UCSD-AML1 (cell line): Measurements from ENCODE around the gene SLC25A13.

ENCODE experiments used
- DNase-seq: peaks from one replicate; lab custom pipeline; 2025; ENCODE audit not compliant: unreplicated experiment; lab: John Stamatoyannopoulos, UW

SLC25A13 gene

DNA sequence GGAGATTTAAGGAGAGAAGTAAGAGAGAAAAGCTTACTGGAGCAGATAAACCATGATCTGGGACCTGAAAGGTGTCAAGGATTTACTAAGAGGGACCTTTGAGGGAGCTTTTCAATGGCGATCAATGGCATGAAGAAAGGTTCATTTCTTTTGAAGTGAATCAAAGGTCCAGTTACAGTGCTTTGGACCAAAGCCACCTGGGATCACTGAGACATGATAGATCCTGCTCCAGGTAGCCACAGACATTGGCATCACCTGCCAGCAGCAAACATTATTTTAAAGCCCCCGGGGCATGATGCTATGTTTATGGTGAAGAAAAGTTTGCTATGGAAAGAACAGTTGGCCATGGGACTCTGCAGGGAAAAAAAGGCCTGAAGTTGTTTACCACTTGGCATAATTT lies 109.4 kb downstream of the SLC25A13 start:
- no peak for DNase-seq

DNA sequence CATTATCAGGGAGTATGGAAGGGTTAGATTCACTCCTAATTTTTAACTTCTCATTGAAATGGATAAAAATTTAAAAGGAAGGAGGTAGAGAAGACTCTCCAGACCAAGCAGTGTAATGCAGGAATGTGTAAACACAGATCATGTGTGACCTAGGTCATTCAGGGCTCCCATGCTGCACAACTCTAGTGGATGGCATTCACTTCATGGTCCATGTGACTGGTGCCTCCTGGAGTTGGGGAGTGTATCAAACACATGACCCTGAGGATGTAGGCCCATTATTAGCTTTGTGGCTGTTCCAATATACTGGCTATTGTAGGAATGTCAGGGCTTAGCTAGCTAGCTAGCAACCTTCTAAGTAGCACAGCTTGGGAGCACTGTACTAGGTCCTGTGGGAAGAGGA lies 109.9 kb downstream of the SLC25A13 start:
- no peak for DNase-seq

DNA sequence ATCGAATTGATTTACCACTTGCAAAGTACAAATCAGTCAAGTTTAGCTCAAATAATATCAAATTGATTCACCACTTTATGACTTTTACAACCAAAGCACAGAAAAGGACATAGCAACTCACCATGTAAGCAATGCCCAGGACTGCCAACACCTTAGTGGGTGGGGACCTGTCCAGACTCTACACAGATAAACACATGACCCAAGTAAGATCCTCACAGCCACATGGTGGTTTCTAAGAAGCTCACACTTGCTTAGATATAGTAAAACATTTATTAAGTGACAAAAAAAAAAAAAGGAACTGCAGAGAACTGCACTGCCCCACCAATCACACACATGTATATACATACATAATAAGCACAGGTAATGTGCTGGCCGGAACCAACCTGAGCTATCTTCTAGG lies 116.2 kb downstream of the SLC25A13 start:
- DNase-seq, result no peak

DNA sequence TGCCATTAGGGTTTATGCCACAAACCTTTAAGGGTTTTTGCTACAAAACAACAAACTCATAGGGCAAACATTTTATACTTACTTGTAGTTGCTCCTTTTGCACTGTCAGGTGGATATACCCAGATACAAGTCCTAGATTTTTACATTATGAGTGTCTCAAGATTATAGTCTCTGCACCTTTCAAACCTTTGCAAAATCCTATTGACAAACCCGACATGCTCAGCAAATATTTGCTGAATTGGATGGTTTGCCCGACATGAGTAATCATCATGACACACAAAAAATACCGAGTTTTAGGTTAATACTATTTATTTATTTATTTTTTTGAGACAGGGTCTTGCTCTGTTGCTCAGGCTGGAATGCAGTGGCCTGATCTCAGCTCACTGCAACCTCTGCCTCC lies 117.3 kb downstream of the SLC25A13 start:
- DNase-seq, result no peak

DNA sequence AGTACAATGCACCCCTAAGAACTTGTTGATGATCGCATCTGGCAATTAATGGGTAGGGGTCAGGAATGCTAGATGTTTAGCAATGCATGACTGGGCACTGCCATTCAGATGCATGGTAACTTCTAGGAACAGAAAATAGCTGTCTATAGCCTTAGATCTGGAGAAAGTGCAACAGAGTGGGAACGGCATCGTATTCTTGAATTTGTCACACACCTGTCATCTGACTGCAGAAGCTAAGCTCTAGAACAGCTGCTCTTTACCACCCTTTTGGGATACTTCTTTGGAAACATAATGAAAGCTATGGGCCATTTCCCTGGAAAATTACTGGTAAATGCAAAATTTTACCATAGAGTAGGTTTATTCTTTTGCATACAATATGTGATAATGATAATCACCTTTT lies 118.1 kb downstream of the SLC25A13 start:
- no peak for DNase-seq

DNA sequence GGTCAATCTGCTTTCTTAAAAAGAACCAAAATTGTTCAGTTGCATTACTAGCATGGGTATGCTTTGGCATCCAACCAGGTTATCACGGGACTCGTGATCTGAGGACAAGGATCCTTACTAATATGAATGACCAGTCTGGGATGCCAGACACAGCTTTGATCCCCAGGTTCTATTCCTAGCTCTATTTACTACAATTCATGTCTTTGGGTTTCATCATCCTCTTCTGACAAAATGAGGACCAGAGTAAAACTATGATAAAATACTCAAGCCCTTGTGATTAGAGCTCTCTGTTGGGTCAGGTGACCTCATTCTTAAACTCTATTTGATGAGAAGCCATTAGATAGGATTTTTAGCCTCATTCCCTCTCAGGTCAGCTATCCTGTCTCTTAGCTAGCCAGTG lies 119.8 kb downstream of the SLC25A13 start:
- no peak for DNase-seq

DNA sequence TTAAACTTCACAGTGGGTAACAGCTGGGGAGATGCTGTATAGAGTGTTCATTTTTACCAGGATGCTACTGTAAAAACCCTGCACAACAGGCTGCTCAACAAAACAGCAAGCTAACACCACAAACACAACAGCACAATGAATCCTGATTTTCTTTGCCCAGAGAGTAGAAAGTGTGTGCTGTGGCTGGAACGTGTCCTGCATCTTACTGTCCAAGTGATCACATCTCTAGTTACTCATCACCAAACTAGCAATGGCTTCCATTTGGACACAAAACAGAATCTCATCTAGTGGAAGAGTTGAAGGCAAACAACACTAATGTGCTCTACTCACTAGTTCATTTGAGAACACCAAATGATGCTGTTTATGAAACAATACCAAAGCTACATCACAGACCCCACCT lies 121.2 kb downstream of the SLC25A13 start:
- DNase-seq, result no peak

DNA sequence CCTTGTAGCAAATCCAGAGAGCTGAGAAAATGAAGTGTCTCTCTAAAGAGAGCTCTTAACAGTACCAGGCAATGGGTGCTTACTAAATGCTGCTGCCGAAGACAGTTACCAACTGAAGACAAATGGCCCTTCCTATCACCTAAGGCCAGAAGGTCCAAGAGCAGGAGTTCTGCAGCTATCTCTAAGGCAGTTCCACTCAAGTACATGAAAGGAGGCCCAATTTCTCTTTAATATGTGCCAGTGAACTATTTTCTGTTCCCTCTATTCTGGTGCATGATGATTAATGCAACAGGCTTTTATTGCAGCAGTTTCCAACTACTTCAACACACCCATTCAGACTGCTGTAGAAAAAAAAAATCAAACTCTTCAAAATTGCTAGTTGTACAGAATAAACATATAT lies 122.5 kb downstream of the SLC25A13 start:
- DNase-seq, result no peak

DNA sequence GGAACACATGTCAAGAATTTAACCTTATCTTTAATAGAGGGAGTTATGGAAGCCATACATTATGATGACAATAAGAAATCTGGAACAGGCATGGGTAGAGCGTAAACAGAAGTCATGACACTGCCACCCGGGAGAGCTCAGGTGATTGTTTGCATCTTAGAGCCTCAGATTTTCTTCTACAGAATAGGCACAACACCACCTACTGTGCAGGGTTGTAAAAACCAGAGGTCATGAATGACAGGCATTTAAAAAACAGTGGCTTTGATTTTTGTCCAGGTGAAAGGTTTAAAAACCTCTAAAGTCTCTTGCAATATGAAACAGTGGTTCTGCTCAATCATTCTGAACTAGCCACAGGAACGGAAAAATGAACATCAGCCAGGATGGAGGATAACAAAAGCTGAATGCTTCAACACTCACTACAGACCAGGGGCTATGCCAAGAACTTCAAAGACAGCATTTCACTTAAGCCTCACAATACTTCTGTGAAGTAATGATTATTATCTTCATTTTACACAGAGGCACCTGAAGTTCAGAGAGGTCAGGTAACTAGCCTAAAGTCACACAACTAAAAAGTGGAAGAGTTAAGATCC lies 123.8 kb downstream of the SLC25A13 start:
- DNase-seq, result no peak

DNA sequence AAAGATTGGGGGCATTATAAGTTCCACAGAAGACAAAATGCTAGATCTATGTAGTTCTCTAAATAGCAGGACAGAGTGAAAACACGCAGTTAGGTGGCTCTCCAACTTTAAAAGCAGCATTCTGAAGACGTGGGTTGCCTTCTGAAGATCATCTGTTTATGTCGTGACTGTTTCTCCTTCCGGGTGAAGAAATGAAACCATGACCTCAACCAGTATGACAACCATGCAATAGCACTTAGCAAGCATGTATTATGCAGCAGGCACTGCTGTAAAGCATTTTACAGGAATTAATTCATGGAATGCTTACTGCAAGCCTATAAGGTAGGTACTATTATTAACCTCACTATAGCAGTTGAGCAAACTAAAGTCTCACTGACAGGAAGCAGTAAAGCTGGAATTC lies 125.2 kb downstream of the SLC25A13 start:
- DNase-seq, result no peak

DNA sequence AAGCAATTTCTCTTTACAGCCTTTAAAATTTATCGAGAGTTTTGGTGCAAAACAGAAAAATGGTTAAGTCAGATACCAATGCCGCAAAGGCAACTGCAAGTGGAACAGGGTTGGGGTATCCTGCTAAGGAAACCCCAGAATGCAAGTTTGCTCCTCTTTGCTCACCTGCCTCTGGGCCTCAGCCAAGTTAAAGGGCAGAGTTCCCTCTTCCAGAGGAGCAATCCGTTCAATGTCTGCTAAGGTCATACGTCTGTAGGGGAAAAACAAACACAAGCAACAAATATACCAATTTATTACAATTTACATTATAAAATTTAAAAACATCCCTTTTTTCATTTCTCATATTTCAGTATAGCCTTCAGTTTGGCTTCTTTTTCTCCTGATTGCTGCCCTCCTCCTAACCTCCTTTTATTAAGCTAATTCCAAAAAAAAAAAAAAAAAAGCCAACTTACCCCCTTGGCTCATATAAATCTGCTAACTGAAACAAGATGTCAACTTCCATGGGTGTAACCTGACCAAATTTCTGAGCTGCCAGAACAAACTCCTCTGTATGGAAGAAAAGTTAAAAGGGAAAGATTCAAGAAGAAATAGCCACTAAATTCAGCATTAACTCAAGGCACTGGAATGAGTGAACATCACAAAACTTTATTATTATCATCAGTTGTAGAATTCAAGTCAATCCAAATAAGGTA lies 132.6 kb downstream of the SLC25A13 start:
- DNase-seq, result no peak

DNA sequence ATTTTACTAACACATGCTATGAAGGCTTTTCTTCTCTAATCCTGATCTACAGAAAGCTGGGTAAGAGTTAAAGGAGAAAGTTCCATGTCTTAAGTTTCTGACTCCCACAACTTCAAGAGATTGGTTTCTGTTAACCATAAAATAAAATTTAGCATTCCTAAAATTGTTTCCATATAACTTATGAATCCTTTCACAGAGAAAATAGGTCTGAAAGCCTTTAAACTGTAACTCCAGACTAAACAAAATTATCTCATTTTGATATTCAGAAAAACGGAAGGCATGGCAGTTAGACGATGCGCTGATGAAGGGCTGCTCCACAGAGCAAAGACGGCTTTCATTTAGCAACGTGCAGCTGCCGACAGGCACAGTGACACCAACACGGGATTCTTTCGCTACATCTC lies 133.3 kb downstream of the SLC25A13 start:
- DNase-seq, result no peak

DNA sequence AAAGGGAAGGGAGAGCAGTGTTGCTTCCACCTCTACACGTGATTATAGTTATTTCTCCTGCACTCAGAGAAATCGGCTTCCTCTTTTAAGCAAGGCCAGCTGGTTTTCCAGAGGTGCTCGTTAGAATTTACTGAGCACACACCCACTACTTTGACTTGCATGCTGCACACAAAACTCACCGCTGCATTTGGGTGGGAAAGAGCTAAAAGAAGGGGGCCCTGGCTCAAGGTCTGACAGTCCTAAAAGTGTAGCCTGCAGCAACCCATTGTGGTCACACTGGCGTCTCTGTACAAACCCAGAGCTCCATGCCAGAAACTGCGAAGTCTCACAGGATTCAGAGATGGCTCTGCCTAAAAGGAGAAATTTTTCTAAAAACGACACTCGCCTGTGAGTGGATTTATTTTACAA lies 133.7 kb downstream of the SLC25A13 start:
- DNase-seq, result no peak

DNA sequence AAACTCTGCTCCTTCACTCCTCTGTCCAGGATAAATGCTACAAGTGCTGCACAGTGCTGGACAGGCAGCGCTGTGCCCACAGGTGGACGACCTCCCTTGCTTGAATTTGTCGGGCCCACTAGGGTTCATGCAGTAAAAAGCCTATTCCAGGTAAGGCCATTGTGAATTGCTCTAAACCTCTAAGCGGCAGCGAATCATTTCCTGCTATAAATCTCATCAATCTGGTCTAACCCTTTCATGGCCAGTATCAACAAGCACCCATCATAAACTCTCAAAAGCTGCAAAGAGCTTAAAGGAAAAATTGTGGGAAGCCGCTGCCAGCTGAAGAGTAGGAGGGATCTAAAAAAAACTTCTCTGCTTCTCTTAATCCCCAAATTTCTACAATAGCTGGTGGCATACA lies 134.2 kb downstream of the SLC25A13 start:
- no peak for DNase-seq

DNA sequence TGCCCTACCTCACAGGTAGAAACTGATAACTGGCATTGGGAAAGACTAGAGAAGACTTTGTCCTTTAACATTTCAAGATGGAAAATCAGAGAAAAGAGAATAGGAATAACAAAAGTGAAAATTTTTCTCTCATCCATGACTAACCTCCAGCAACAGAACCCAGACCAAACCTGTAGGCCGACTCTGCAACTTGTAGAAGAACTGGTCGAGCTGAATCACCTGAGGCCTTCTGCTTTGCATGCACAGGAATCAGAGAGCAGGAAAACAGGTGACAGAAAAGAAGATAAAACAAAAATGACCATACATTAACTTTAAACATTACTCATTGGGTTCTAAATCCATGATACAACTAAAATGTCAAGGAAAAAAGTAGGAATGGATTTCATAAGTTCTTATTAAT lies 137.1 kb downstream of the SLC25A13 start:
- DNase-seq, result no peak

DNA sequence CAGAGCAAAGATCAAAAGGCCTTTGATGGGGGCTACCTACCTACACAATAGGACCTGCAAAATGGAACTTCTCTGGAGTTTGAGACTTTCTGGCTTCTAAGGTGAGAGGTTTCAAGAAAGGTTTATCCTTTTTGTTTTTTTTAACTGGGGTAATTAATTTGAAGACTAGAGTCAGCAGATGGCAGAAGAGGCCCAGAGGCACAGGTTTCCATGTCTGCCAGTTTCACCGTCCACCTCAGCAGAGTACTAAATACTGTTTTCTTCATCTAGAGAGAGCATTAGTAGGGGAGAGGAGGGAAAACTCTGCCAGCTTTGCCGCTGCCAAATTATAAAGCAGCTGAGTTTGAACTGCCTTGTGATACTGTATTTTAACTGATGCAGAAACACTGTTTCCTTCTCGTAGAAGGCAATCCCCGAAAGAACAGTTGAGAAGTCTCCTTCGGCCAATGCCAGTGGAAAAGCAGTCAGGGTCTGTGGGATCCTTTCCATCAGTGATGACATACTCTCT lies 138.7 kb downstream of the SLC25A13 start:
- DNase-seq, result no peak

DNA sequence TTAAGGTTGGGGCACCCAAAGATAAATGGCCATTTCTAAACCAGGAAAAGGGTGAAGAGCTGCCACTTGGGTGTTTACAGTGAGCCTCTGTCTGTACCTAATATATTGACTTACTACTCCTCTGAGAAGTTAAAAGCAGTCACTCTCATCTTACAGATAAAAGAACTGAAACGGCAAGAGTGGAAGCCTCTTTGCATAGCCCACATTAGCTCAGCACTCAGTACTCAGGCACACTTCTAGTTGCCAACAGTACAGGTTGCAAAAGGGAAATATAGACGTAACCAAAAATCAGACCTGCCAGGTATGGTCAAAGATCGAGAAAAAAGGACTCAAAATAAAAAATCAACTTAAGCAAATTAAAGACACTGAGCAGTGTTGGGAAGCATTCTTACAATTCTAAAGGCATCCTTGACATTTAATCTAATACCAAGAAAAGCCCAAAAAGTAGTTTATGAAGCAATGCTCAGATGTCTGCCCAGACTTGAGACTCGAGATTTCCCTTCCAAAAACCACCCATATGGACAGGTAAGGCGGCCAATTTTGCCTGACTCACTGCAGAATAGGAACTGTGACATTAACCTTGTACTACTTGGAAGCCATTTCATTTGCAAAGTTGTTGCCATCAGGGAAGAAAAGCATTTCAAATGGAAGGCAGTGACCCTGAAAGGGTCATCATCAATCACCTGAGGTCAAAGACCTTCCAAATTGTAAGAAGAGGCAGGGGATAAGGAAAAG lies 139.3 kb downstream of the SLC25A13 start:
- DNase-seq, result no peak

DNA sequence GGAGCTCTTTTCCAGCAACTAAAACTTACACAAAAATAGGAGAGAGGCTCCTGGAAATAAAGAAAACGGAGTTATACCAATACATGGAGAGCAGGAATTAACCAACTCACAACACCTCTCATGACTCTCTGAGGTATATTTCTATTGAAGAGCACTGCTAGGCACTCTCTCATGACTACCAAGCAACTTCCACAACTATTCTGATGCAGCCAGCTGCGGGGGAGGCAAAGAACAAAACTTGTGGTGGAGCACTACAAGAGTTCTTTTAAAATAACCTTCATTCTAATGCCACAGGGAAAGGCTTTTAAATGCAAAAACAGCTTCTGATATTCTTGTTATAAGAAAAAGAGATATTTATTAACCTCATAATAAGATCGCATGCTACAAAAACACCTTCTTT lies 140.7 kb downstream of the SLC25A13 start:
- DNase-seq, result no peak

DNA sequence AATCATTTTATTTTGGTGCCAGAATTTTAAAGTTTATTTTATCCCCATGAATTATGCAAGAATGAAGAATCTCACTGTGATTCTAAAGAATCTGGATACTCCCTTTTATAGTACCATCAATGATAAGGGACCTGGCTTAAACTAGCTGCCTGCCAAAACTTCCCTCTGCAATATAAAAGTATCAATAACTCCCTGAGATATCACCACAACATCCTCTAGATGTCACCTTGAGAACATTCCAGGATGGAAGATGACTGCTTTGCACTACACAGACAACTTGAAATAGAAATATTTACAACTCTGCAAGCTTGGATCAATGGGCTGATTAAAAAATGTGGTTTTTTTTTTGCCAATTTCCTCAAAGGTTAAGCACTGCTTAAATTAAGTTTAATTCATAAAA lies 142.1 kb downstream of the SLC25A13 start:
- DNase-seq, result no peak

DNA sequence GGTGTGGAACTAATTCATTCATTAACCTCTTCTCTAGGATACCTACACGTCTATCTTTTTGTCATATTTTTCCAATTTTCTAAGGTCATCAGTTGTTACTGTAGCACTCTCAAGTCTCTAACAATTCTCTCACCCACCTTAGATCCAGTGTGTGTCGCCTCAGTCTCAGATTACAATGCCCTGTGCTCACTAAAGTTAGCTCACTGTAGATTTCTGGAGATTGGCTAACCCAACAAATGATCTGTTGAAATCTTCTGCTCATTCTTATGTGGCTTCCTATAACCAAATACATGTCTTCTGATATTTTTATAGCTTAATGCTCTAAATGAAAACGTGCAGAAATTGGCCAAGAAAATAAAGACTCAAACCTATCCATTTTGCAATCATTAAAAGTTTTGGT lies 142.6 kb downstream of the SLC25A13 start:
- DNase-seq, result no peak

DNA sequence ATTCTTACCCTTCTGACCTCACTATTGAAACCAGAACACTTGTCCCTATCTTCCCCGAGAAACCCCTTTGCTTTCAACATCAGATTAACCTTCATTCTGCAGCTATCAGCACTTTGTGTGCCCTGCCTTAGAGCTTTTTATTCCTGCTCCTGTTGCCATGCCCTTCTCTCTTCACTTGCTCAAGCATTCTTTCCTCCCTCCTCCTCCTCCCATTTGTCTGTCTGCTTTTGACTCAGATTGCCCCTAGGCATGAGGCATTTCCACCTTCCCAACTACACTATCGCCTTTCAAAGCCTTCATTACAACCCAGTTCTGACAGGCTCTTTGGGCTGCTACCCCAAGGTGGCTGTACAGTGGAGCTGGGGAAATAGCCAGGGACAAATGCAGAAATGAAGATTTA lies 143.3 kb downstream of the SLC25A13 start:
- DNase-seq, result no peak

DNA sequence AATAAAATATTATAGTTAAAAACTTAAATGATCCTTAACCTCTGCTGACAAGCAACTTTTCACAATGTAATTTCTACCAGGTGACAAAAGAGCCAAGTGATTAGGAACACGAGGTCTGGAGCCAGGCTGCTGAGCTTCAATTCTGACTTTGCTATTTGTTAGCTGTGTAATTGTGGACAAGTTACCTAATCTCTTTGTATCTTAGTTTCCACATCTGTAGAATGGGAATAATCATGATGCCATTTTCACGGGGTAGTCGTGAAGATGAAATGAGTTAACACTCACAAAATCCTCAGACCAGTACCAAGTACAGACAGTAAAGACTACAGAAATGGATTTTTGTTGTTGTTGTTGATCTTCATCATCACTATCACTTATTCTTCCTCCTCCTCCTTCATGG lies 144.5 kb downstream of the SLC25A13 start:
- no peak for DNase-seq
